Hematopoietic multipotent progenitor cell treated with erythropoietin and hydrocortisone succinate and interleukin-3 and kit ligand, for 4 days (in vitro differentiated cells): ENCODE measurements around the gene ARPIN.
"Not testable (repeated sequence)": the region's sequence is repeated elsewhere in the genome, so short reads cannot be mapped to it uniquely, and the experiment has no call there.

Experiments
- DNase-seq: peaks from one replicate; pipeline ENCODE4 v3.0.0-alpha.2; 2015

The ARPIN gene

DNA sequence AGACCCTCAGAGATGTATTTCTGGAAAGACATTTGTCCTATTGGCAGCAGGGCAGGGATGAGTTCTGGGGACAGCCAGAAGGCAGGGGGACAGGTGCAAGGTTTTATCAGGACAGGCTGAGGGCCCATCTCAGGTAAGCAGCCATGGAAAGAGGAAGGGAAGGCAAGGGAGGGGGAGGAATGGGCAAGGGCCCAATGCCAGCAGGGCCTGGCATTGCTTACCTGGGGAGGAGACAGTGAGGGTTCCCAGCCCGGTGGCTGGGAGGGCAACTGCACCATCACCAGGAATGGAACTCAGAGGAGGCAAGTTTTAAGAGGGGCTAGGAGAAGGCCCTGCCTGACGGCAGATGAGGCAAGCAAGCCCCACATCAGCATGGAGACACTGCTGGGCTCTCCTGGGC, 3.1 kb downstream of the ARPIN start:
- no peak for DNase-seq

GRCh38 chr15:89908226-89908625, 4.5 kb downstream of the ARPIN start:
- no peak for DNase-seq

GRCh38 chr15:89907289-89907688, 5.5 kb downstream of the ARPIN start:
- DNase-seq, result no peak

- no peak for DNase-seq
Measured at GRCh38 chr15:89905846-89906378, 6.8 kb downstream of the ARPIN start.

- no peak for DNase-seq
Measured at GRCh38 chr15:89904519-89904918, 8.2 kb downstream of the ARPIN start.

- no peak for DNase-seq
Measured at GRCh38 chr15:89903858-89904130, 9.0 kb downstream of the ARPIN start.

DNA sequence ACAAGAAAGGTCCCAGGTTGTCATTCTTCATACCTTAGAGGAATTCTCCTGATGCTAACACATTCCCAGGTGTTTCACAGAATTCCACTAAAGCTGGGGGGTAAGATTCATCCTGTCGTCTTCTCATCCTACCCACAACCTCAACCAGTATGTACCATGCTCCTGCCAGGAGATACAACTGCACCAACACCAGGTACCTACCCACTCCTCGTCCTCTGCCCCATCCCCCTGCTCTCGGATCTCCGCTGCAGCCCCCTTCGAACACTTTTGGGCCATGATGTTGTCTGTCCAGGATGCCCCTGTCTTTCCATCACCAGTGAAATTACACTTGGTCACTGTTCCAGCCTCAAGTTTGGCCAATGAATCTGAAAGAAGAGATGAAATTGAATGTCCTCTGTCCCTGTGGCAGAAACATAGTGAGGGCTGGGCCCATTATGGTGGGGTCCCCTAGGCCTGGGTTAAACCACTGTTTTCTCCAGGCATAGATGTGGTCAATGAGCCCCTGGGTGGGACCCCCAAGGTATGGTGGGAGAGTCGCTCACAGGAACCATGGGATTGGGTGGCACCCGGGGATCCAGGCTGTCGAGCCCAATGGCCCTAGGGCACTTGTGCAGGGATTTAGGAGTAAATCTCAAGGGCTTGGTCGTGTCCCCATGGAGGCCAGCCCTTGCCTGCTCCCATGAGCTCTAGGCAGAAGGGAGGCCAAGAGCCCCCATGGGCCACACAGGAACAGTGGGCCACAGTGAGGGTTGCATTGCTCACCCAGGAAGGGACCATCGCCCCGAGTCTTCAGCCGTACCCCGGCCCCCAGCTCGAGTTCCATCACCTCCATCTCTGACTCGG, 9.5 kb downstream of the ARPIN start:
- no peak for DNase-seq

- DNase-seq, result no peak
Measured at GRCh38 chr15:89900849-89901248, 11.9 kb downstream of the ARPIN start.

- no peak for DNase-seq
Measured at GRCh38 chr15:89899951-89900567, 12.7 kb downstream of the ARPIN start.

GRCh38 chr15:89899295-89899945, 13.3 kb downstream of the ARPIN start:
- no peak for DNase-seq

DNA sequence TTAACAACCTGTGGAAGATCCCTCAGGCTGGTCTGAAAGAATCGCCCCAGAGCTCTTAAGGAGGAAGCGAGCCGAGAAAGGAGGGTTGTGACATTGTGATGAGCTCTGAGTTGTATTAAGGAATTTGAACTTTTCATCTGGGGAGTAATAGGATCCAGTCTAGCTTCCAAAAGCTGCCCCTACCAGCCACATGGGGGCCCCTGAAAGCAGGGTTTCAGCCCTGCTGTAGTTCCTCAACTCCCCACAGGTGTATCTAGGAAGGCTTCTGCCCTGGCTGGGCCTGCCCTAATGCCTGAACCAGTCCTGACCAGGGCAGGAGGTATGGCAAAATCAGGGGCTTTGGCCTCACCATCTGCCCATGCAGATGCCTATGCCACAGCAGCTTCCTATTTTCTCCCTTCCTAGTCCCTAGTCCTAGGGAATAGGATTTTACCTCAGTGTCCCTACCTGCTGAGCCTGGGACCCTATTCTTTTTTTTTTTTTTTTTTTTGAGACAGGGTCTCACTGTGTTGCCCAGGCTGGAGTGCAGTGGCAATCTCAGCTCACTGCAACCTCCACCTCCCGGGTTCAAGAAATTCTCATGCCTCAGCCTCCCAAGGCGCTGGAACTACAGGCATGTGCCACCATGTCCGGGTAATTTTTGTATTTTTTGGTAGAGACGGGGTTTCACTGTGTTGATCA, 14.0 kb downstream of the ARPIN start:
- peak; percentile 81 for DNase-seq

- DNase-seq, result no peak
Measured at GRCh38 chr15:89898146-89898545, 14.6 kb downstream of the ARPIN start.

- DNase-seq, result peak; percentile 97
Measured at GRCh38 chr15:89893696-89894447, 18.9 kb downstream of the ARPIN start, which contains the start of gene AP3S2. Gene AP3S2 (minus strand): TSS chr15:89893994. CDS start chr15:89893949, 45 bp downstream.

DNA sequence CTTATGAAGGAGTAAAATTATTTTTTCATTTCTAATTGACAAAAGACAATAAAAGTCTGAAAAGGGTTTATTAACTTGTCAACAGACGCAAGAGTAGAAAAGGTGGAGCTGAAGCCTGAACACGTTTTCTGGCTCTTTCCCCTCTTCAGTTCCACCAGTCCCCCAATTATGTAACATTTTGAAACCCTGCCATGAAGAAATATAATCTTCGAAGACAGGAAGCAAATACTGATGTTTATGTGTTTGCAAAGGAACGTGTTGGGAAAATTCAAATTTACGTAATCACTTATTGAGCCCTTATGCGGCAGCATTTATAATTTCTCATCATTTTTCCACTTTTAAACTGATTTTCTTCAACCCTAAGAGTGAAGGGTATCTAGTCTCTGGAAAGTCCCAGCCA, 19.7 kb downstream of the ARPIN start:
- DNase-seq, result peak; percentile 57

DNA sequence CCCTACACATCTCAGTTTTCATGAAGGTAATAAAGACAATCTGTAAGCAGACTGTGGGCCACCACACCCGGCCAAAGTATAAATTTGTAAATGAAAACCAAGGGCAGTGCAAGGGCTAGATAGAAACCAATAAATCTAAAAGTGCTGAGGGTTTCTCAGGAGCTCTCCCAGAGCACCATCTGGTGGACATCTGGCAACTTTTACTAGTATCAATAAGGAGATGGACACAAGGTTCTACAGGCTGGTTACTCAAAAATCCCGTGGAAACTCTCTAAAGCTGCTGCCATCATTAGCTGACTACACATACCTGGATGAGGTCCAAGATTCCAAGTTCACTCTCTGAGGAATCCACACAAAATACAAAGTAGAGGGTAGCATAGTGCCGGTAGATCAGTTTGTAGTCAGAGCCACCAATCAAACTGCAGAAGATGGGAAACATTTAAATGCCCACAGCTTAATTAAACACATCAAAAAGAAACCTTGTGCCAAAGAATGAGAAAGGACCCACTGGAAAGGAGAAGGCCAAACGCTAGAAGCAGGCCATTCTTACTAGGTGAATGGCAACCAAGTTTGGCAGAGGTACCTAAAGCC, 24.4 kb downstream of the ARPIN start:
- peak; percentile 76 for DNase-seq

GRCh38 chr15:89885611-89886010, 27.1 kb downstream of the ARPIN start:
- DNase-seq, result no peak

DNA sequence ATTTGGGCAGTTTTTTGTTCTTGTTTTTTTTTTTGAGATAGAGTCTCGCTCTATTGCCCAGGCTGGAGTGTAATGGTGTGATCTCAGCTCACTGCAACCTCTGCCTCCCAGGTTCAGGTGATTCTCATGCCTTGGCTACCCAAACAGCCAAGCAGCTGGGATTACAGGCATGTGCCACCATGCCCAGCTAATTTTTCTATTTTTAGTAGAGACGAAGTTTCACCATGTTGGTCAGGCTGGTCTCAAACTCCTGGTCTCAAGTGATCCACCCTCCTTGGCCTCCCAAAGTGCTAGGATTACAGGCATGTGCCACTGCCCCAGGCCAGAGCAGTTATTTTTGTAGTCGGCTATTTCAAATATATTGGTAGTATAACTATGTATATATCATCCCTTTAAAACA, 27.6 kb downstream of the ARPIN start:
- DNase-seq, result not testable (repeated sequence)

DNA sequence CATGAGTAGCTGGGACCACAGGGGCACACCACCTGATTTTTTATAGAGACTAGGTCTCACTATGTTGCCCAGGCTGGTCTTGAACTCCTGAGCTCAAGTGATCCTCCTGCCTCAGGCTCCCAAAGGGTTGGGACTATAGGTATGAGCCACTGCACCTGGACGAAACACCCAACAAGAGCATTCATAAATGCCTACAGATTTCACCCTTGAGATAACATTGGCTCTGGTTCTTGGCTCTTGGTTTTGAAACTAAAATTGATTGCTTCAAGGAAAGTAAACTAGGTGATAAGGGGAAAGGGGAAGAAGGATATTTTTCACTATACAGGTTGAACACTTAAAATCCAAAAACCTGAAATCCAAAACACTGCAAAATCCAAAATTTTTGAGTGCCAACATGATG, 29.2 kb downstream of the ARPIN start:
- DNase-seq, result no peak

GRCh38 chr15:89880727-89881126, 32.0 kb downstream of the ARPIN start:
- no peak for DNase-seq

DNA sequence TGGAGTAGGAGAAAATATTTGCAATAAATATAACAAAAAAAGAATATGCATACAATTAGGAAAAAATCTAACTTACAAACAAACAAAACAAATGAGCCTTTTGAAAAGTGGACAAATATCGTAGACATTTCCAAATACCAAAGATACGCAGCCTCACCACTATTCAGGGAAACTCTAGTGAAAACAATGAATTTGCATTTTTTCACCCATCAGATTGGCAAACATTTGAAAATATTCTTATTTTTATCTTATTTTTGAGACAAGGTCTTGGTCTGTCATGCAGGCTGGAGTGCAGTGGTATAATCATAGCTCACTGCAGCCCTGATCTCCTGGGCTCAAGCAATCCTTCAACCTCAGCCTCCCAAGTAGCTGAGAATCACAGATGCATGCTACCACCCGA, 34.4 kb downstream of the ARPIN start:
- DNase-seq, result no peak

DNA sequence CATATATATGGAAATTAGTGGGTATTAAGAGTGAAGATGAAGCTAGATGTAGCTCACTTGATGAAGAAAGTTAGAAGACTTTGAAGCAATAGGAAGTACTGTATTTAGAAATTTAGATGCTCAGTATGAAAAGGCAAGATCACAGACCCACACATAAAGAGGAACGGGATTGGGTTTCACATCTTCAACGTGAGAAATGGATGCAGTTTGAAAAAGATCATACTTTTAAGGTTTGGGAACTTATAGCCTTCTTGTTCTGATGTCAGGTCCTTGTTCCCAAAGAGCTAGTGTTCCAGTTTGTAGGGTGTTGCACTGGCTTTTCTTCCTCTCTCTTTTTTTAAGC, 35.7 kb downstream of the ARPIN start:
- DNase-seq, result no peak

- DNase-seq, result no peak
Measured at GRCh38 chr15:89876396-89877082, 36.2 kb downstream of the ARPIN start.
